Epithelial cell of proximal tubule (primary cell): Measurements from ENCODE around the gene ACTN2. TPM values are rescaled to one million over a fixed set of nuclear protein-coding genes. Genes with fewer than 3 reads are reported as not detected.
A peak's percentile ranks its signal among the peaks of the same experiment; 100 is the strongest.

Source experiments
- DNase-seq: peaks from one replicate; pipeline ENCODE4 v3.0.0-alpha.2; 2011; ENCODE audit warnings: low read depth
- H3K4me3 ChIP-seq: 2 replicates; pipeline ENCODE4 v1.5.1; 2011; ENCODE audit warnings: low read depth, mild to moderate bottlenecking, low read length
- CTCF ChIP-seq: conservative IDR thresholded peaks from 2 replicates; pipeline ENCODE4 v1.5.1; 2012; ENCODE audit warnings: low read depth, mild to moderate bottlenecking, low read length
- total RNA-seq: library from RNA; depleted of rRNA; stranded (reverse); fragments of >200 nt; gene quantifications from 2 replicates; pipeline ENCODE4 v1.2.3, GENCODE V29; 2015

Gene ACTN2
- total RNA-seq, 1 donor from 2014 or later, result 0.52 TPM

- H3K4me3 ChIP-seq, result no peak overlapping the region
- DNase-seq, result no peak
- TF ChIP-seq CTCF, result no peak
These were observed 113.8 kb downstream of the ACTN2 start for GRCh38 chr1:236800002-236800620.

- no peak for DNase-seq
- no peak overlapping the region for H3K4me3 ChIP-seq
- no peak for TF ChIP-seq CTCF
These were observed 114.3 kb downstream of the ACTN2 start for GRCh38 chr1:236800623-236801022.

GRCh38 chr1:236802264-236802663, 116.0 kb downstream of the ACTN2 start:
- H3K4me3 ChIP-seq, result no peak overlapping the region
- no peak for DNase-seq
- TF ChIP-seq CTCF, result no peak

GRCh38 chr1:236806634-236807033, 120.3 kb downstream of the ACTN2 start:
- TF ChIP-seq CTCF, result no peak
- no peak for DNase-seq
- H3K4me3 ChIP-seq, result no peak overlapping the region

GRCh38 chr1:236808005-236808404, 121.7 kb downstream of the ACTN2 start:
- TF ChIP-seq CTCF, result no peak
- DNase-seq, result peak; percentile 10
- H3K4me3 ChIP-seq, result no peak overlapping the region

- H3K4me3 ChIP-seq, result no peak overlapping the region
- DNase-seq, result peak; percentile 9
- no peak for TF ChIP-seq CTCF
These were observed 122.3 kb downstream of the ACTN2 start for GRCh38 chr1:236808564-236809130.

- no peak overlapping the region for H3K4me3 ChIP-seq
- no peak for DNase-seq
- TF ChIP-seq CTCF, result no peak
These were observed 122.8 kb downstream of the ACTN2 start for GRCh38 chr1:236809148-236809547.
